ENCODE measurements around the gene AIFM3. TPM values are rescaled to one million over a fixed set of nuclear protein-coding genes. Genes with fewer than 3 reads are reported as not detected.

AIFM3 gene
- total RNA-seq, 2 donors from 2014 or later: 1.8 to 2.7 TPM

- Mint-ChIP-seq H3K4me1 (peaks cover 3% of the 10 kb centered on the region), H3K9me3 (peaks cover 17% of the 10 kb centered on the region)
Measured at GRCh38 chr22:21020802-21021429, 53.9 kb downstream of the AIFM3 start.

GRCh38 chr22:21022507-21022906, 55.5 kb downstream of the AIFM3 start:
- no peak overlapping the region for H3K9ac ChIP-seq (ENCODE audit: extremely low read depth, low read length, poor library complexity, severe bottlenecking)
- WGBS, 2 experiments (ENCODE audit: insufficient coverage in 1 of 2, insufficient read length in 1 of 2): 85 to 86% methylated on average over 6 to 10 of the region's 10 CpGs
- no peak overlapping the region for H3K4me3 ChIP-seq (ENCODE audit: low read length)
- H3K36me3 ChIP-seq (ENCODE audit: control insufficient read depth, insufficient read depth, low read length): no peaks in the 10 kb centered on the region
- Mint-ChIP-seq H3K27ac (no peak overlapping the region), H3K36me3 (ENCODE audit: low read depth) (no peaks in the 10 kb centered on the region), H3K27me3 (ENCODE audit: insufficient read depth) (peaks cover 7% of the 10 kb centered on the region), H3K4me3 (no peak overlapping the region), H3K4me1 (peaks cover 7% of the 10 kb centered on the region), H3K9me3 (peaks cover 17% of the 10 kb centered on the region)
- H3K27ac ChIP-seq (ENCODE audit: low read depth, low read length): no peak overlapping the region
- no peak for TF ChIP-seq CTCF (conservative IDR thresholded peaks at IDR 0.05)
- no peak for DNase-seq
- H3K9me3 ChIP-seq (ENCODE audit: control insufficient read depth, low read length): peaks cover 13% of the 10 kb centered on the region
- H3K4me1 ChIP-seq (ENCODE audit: control insufficient read depth, insufficient read depth, low read length): no peaks in the 10 kb centered on the region
- no peaks in the 10 kb centered on the region for H3K27me3 ChIP-seq (ENCODE audit: control insufficient read depth, insufficient read depth, low read length, poor library complexity, severe bottlenecking)

More at GRCh38 chr22:21020802-21021429, 53.9 kb downstream of the AIFM3 start:
- Histone ChIP-seq H3K27me3 (ENCODE audit: control insufficient read depth, insufficient read depth, low read length, poor library complexity, severe bottlenecking) (no peaks in the 10 kb centered on the region), H3K4me1 (ENCODE audit: control insufficient read depth, insufficient read depth, low read length) (no peaks in the 10 kb centered on the region), H3K4me3 (ENCODE audit: low read length) (no peak overlapping the region), H3K9ac (ENCODE audit: extremely low read depth, low read length, poor library complexity, severe bottlenecking) (no peak overlapping the region), H3K36me3 (ENCODE audit: control insufficient read depth, insufficient read depth, low read length) (no peaks in the 10 kb centered on the region), H3K9me3 (ENCODE audit: control insufficient read depth, low read length) (peaks cover 13% of the 10 kb centered on the region), H3K27ac (ENCODE audit: low read depth, low read length) (no peak overlapping the region)
- TF ChIP-seq CTCF (conservative IDR thresholded peaks at IDR 0.05): peak; percentile 76
- Mint-ChIP-seq H3K4me3 (no peak overlapping the region), H3K27me3 (ENCODE audit: insufficient read depth) (peaks cover 19% of the 10 kb centered on the region), H3K36me3 (ENCODE audit: low read depth) (no peaks in the 10 kb centered on the region), H3K27ac (no peak overlapping the region)
- WGBS, 2 experiments (ENCODE audit: insufficient coverage in 1 of 2, insufficient read length in 1 of 2): 80 to 81% methylated on average over 6 to 7 of the region's 7 CpGs
- DNase-seq: peak; percentile 82

- Histone ChIP-seq H3K27me3 (ENCODE audit: control insufficient read depth, insufficient read depth, low read length, poor library complexity, severe bottlenecking) (no peaks in the 10 kb centered on the region), H3K27ac (ENCODE audit: low read depth, low read length) (no peak overlapping the region), H3K4me3 (ENCODE audit: low read length) (no peak overlapping the region), H3K9me3 (ENCODE audit: control insufficient read depth, low read length) (peaks cover 13% of the 10 kb centered on the region), H3K4me1 (ENCODE audit: control insufficient read depth, insufficient read depth, low read length) (no peaks in the 10 kb centered on the region), H3K36me3 (ENCODE audit: control insufficient read depth, insufficient read depth, low read length) (no peaks in the 10 kb centered on the region), H3K9ac (ENCODE audit: extremely low read depth, low read length, poor library complexity, severe bottlenecking) (no peak overlapping the region)
- H3K9me3 Mint-ChIP-seq: peaks cover 17% of the 10 kb centered on the region
- 90 to 92% methylated on average over 9 to 13 of the region's 13 CpGs for WGBS, 2 experiments (ENCODE audit: insufficient coverage in 1 of 2, insufficient read length in 1 of 2)
- H3K27me3 Mint-ChIP-seq (ENCODE audit: insufficient read depth): peaks cover 6% of the 10 kb centered on the region
- peak; percentile 62 for DNase-seq
- no peak overlapping the region for H3K4me3 Mint-ChIP-seq
- no peak overlapping the region for H3K27ac Mint-ChIP-seq
- peak; percentile 59 for TF ChIP-seq CTCF (conservative IDR thresholded peaks at IDR 0.05)
- H3K36me3 Mint-ChIP-seq (ENCODE audit: low read depth): no peaks in the 10 kb centered on the region
- H3K4me1 Mint-ChIP-seq: peaks cover 7% of the 10 kb centered on the region
Measured at GRCh38 chr22:21022955-21023614, 56.0 kb downstream of the AIFM3 start.

Measured in endodermal cell (in vitro differentiated cells).